Activated CD8-positive, alpha-beta memory T cell treated with anti-CD3 and anti-CD28 coated beads for 24 hours (primary cell): ENCODE results near the gene SCAPER.
A peak's percentile ranks its signal among the peaks of the same experiment; 100 is the strongest.
"Not testable (repeated sequence)": the region's sequence is repeated elsewhere in the genome, so short reads cannot be mapped to it uniquely, and the experiment has no call there.

ENCODE experiments used
- DNase-seq: peaks from one replicate; pipeline ENCODE4 v3.0.0-alpha.2; 2020

Gene SCAPER

DNA sequence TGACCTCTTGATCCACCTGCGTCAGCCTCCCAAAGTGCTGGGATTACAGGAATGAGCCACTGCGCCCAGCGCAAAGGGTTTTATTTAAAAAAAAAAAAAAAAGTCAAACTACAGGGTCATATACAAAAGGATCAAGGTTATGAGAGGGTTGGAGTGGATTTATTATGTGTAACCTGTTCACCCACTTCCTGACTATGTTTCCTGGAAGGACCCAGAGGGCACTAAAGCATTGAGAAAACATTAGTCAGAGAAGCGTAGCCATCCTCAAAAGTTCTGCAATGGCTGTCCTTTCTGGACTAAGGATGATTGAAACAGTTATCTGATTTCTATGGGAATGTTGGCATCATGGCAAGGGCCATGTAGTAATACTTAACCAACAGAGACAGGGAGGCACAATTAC lies 7.3 kb upstream of the SCAPER start:
- DNase-seq: no peak

DNA sequence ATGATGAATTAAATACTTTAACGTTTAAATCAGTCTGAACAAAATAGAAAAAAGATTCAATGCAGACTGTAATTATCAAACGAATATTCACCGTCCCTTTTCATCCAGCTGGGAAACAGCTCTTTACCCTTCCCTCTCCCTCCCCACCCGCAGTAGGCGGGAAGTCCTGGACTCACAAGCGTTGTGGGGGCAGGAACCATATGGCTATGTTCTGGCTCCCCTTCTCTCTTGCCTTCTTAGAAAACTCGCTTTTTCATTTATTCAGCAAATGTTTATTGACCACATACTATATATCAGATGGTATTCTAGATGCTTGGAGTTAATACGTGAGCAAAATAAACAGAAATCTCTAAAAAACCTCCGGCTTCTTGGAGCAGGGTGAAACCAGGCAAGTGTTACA lies 715 bp upstream of the SCAPER start:
- no peak for DNase-seq

DNA sequence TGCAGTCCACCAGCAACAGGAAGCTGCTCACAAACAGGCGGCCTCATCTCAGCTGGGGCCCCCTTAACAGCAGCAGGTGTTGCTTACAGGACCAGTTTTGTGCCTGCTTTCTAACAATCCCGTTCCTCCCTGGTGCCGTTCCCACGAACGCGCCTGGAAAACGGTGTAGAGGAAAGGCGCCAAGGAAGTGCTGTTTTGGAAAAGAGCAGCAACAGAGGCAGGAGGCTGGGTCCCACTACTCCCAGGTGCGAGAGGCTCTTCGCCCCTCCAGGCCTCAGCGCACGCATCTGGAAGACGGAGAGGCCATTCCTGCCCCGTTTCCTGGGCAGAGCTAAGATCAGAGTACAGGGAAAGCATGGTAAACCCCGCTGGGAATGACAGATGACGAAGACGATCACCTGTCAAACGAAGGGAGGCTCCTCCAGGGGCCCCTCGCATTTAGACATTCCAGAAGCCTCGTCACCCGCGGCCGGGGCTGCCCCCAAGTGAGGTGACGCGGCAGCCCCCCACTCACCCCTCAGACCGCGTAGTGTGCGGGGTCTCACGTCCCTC lies 603 bp downstream of the SCAPER start:
- DNase-seq: peak; percentile 71

DNA sequence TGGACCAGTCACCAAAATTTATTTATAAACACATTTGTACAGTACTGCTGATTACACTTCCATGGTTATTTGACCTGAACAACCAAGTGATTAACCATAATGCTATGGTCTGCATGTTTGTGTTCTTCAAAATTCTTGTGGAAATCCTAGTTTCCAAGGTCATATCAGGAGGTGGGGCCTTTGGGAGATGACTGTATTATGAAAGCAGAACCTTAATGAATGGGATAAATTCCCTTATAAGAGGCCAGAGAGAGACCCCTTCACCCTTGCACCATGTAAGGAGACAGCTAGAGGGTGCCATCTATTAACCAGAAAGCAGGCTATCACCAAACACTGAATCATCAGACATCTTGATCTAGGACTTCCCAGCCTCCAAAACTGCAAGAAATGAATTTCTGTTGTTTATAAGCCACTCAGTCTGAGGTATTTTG lies 1.9 kb downstream of the SCAPER start:
- no peak for DNase-seq

DNA sequence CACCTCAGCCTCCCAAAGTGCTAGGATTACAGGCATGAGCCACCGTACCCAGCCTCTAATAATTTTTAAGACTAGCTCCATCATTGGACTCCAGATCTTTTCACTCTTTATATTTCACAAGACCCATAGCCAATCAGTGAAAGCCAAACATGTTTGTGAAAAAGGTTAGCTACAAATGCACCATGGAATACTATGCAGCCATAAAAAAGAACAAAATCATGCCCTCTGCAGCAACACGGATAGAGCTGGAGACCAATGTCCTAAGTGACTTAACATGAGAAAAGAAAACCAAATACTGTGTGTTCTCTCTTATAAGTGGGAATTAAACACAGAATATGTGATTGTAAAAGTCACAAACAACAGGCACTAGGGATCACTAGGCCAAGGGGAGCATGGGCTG lies 3.2 kb downstream of the SCAPER start:
- DNase-seq: no peak

DNA sequence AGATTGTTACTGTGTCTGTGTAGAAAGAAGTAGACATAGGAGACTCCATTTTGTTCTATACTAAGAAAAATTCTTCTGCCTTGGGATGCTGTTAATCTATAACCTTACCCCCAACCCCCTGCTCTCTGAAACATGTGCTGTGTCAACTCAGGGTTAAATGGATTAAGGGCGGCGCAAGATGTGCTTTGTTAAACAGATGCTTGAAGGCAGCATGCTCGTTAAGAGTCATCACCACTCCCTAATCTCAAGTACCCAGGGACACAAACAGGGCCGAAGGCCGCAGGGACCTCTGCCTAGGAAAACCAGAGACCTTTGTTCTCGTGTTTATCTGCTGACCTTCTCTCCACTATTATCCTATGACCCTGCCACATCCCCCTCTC lies 5.2 kb downstream of the SCAPER start:
- DNase-seq: not testable (repeated sequence)

DNA sequence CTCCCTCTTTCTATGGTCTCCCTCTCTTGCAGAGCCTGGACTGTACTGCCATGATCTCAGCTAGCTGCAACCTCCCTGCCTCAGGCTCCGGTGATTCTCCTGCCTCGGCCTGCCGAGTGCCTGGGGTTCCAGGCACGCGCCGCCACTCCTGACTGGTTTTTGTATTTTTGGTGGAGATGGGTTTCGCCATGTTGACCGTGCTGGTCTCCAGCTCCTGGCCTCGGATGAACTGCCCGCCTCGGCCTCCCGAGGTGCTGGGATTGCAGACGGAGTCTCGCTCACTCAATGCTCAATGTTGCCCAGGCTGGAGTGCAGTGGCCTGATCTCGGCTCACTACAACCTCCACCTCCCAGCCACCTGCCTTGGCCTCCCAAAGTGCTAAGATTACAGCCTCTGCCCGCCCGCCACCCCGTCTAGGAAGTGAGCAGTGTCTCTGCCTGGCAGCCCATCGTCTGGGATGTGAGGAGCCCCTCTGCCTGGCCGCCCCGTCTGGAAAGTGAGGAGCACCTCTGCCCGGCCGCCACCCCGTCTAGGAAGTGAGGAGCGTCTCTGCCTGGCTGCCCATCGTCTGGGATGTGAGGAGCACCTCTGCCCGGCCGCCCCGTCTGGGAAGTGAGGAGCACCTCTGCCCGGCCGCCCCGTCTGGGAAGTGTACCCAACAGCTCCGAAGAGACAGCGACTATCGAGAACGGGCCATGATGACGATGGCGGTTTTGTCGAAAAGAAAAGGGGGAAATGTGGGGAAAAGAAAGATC lies 5.8 kb downstream of the SCAPER start:
- DNase-seq: not testable (repeated sequence)

DNA sequence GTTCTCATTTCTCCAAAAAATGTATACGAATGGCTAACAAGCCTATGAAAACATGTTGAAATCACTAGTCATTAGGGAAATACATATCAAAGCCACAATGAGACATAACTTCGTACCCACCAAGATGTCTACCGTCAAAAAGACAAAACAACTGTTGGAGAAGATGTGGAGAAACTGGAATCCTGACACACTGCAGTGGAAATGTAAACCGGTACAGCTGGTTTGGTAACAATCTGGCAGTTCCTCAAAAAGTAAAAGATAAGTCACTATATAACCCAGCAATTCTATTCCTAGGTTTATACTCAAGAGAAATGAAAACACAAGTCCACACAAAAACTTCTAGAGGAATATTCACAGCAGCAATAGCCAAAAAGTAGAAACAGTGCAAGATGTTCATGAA lies 7.0 kb downstream of the SCAPER start:
- DNase-seq: no peak

DNA sequence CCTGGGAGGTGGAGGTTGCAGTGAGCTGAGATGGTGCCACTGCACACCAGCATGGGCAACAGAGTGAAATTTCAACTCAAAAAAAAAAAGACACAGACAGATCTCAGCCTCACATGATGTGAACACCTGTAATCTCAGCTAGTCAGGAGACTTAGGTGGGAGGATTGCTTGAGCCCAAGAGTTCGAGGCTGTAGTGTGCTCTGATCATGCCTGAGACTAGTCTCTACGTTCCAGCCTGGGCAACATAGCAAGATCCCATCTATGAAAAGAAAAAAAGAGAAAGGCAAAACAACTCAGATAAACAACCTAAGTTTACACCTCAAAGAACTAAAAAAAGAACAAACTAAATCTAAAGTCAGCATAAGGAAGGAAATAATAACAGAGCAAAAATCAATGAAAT lies 11.0 kb downstream of the SCAPER start:
- no peak for DNase-seq

DNA sequence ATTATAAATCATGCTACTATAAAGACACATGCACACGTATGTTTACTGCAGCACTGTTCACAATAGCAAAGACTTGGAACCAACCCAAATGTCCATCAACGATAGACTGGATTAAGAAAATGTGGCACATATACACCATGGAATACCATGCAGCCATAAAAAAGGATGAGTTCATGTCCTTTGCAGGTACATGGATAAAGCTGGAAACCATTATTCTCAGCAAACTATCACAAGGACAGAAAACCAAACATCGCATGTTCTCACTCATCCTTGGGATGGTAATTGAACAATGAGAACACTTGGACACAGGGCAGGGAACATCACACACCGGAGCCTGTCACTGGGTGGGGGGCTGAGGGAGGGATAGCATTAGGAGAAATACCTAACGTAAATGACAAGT lies 12.3 kb downstream of the SCAPER start:
- not testable (repeated sequence) for DNase-seq

DNA sequence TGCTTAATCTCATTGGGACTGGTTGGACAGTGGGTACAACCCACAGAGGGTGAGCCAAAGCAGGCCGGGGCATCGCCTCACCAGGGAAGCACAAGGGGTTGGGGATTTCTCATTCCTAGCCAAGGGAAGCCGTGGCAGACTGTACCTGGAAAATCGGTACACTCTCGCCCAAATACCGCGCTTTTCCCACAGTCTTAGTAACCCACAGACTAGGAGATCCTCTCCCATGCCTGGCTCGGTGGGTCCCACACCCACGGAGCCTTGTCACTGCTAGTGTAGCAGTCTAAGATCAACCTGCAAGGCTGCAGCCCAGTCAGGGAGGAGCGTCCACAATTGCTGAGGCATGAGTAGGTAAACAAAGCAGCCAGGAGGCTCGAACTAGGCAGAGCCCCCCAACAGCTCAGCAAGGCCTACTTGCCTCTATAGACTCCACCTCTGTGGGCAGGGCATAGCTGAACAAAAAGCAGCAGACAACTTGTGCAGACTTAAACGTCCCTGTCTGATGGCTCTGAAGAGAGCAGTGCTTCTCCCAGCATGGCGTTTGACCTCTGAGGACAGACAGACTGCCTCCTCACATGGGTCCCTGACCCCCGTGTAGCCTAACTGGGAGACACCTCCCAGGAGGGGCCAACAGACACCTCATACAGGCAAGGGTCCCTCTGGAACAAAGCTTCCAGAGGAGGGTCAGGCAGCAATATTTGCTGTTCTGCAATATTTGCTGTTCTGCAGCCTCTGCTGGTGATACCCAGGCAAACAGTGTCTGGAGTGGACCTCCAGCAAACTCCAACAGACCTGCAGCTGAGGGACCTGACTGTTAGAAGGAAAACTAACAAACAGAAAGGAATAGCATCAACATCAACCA lies 17.6 kb downstream of the SCAPER start:
- DNase-seq: not testable (repeated sequence)

DNA sequence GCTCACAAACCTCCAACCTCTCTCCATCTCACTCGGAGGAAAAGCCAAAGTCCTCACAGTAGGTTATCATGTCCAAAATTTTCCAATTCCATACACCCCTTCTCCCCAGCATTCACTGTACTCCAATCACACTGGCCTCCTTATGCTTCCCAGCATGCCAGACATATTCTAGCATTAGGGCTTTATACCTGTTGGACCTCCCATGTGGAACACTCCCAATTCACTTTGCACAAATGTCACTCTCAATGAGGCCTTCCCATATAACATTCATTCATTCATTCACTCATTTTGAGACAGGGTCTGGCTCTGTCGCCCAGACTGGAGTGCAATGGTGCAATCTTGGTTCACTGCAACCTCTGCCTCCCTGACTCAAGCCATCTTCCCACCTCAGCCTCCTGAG lies 19.9 kb downstream of the SCAPER start:
- no peak for DNase-seq

DNA sequence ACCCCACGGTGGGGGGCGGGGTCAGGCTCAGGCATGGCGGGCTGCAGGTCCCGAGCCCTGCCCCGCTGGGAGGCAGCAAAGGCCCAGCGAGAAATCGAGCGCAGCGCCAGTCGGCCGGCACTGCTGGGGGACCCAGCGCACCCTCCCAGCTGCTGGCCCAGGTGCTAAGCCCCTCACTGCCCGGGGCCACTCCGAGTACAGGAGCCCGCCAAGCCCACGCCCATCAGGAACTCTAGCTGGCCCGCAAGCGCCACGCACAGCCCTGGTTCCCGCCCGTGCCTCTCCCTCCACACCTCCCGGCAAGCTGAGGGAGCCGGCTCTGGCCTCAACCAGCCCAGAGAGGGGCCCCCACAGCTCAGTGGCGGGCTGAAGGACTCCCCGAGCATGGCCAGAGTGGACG lies 29.2 kb downstream of the SCAPER start:
- DNase-seq: no peak

DNA sequence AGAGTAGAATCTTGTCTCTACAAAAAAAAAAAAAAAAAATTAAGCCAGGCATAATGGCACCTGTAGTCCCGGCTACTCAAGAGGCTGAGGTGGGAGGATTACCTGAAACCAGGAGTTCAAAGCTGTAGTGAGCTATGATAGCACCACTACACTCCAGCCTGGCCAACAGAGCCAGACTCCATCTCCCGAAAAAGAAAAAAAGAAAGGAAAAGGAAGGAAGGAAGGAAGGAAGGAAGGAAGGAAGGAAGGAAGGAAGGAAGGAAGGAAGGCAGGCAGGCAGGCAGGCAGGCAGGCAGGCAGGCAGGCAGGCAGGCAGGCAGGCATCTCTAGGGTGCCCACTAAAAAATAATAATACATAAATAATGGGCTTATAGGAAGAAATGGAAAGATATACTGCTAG lies 32.1 kb downstream of the SCAPER start:
- not testable (repeated sequence) for DNase-seq

DNA sequence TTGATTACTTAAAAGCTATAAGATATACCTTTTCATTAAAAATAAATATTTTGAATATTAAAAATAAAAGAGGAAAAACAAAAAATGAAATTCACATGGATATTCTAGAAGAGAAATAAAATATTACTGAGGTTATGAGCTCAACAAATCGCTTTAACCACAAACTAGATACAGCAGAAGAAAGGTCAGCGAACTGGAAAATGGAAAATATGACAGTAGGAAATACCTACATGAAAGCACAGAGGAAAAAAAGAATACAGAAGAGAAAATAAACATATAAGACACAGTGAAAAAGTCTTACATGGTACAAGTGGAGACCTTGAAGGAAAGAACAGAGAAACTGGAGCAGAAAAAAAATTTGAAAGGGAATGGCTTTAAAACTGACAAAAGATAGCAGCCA lies 33.2 kb downstream of the SCAPER start:
- no peak for DNase-seq

DNA sequence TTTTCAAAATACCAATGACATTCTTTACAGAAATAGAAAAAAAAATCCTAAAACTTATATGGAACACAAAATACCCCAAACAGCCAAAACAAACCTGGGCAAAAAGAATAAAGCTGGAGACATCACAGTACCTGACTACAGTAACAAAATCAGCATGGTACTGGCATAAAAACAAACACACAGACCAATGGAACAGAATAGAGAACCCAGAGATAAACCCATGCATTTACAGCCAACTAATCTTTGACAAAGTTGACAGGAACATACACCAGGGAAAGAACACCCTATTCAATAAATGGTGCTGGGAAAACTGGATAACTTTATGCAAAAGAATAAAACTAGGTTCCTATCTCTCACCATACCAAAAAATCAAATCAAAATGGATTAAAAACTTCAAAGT lies 36.4 kb downstream of the SCAPER start:
- DNase-seq: no peak

DNA sequence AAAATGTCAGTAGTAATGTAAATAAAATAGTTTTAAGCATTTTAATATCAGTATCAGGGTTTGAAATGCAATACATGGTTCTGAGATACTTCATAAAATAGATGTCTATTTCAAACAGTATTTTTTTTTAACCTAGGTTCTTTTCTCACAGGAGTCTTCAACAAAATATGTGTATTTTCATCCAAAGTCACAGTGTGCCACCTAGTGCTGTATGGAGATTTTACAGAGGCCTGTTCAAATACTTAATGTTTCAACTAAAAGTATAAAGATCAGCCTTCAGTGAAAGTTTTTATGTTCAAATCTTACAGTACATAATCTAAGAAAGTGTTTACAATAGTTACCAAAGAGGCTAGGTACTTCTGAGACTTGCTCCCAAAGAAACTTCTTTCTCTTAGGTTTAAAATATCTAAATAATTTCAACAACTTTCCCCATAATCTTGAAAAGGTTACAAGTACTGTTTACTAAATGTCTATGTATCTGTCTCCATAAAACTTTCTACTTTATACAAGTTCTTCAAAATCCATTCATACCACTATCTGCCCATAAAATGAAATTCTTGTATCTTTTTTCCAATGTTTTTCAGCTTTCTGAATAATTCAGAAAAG lies 38.3 kb downstream of the SCAPER start:
- DNase-seq: no peak

DNA sequence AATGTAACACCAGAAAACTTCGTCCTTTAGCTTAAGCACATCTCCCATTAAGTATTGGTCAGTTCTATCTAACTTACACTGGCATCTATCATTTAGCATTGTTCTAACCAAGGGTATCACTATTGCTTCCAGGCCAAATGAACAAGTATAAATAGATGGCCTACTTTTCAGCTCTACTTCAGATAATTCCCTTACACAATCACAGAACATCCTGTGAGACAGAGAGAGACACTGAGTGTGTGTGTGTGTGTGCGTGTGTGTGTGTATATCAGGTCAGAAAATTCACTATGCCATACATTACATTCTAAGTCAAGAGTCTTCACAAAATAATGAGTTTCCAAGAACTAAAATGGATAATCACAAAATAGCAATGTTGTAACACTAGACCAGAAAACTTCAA lies 39.1 kb downstream of the SCAPER start:
- no peak for DNase-seq

DNA sequence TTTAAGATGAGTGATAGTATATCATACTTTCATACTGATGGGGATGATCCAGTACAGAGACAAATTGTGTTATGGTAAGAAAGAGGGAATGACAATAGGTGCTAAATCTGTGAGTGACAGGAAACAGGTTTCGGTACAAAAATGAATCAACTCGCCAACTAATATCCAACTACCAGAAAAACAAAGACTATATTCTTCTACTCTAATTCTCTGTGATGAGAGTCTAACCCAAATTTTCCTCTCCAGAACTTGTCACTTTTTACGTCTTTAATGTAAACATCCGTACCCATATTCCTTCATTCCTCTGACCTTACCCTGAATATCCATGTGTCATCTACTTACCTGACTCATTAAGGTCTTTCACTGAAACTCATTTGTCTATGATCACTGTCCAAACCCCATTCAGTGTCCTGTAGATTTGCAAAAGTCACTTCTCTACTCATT lies 39.6 kb downstream of the SCAPER start:
- no peak for DNase-seq

DNA sequence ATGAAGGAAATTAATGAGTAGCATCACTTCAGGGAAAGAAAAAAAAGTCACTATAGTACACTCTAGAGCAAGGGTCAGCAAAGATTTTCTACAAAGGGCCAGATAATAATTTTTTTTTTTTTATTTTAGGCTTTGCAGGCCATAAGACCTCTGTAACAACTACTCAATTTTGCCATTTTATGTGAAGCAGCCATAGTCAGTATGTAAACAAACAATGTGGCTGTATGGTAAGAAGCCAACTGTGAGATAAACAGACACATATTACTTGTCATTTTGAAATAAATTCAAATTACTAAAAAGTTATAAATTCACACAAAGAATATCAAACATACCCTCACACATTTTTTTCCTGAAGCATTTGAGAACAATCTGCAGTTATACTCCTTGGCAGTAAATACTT lies 40.6 kb downstream of the SCAPER start:
- DNase-seq: no peak

DNA sequence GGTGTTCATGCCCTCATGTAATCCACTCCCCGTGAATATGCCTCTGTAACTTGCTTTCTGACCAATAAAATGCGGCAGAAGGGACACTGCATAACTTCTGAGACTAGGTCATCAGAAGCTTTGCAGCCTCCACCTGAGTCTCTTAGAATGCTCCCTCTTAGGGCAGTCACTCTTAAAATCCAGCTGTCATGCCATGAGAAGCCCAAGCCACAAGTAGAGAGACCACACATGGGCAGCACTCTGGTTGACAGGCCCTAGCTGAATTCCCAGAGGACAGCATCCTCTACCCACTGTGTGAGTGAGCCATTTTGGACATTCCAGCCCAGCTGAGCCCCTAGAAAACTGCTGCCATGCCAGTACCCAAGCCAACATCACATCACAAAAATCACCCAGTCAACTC lies 41.4 kb downstream of the SCAPER start:
- DNase-seq: no peak

DNA sequence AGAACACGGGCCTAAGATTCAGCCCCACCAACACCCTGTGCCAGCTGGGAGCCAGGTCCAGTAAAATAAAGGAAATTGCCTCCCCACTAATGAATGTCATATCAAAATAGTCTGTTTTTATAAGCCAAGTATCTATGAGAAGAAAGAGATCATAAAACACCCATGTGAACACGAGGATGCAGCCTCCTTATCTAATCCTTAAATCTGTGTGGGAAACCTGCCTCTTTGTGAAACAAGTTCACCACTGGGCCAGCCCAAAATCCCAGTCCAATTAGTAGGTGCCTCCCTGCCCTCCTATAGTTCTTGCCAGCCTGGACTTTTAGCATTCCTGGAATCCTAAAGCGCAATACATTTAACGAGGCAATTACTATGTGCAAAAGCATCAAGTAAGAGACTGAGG lies 42.0 kb downstream of the SCAPER start:
- DNase-seq: no peak

DNA sequence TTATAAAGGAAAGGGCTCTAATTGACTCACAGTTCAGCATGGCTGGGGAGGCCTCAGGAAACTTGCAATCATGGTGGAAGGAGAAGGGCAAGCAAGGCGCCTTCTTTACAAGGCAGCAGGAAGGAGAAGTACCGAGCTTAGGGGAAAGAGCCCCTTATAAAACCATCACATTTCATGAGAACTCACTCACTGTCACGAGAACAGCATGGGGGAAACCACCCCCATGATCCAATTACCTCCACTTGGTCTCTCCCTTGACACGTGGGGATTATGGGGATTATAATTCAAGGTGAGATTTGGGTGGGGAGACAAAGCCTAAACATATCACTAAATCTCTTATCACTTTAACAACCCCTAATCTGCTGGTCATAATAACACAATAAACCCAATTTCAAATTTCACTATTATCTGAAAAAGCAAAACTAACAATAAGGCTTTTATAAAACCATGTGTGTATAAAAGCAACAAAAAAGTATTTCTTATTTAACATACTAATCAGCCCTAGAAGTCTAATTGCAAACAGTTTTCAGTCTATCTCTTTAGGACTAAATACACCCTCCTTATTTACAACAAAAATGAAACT lies 43.2 kb downstream of the SCAPER start:
- DNase-seq: no peak
